Endothelial cell (in vitro differentiated cells): ENCODE measurements around the gene SH3YL1. TPM values are rescaled to one million over a fixed set of nuclear protein-coding genes. Genes with fewer than 3 reads are reported as not detected.

Experiments
- DNase-seq: peaks from one replicate; pipeline ENCODE4 v3.0.0; 2021; ENCODE audit warnings: low spot score
- H3K27ac Mint-ChIP-seq: one replicate; pipeline ENCODE4 v1.8.0; 2021; ENCODE audit warnings: mixed read lengths, inconsistent platforms; ENCODE audit not compliant: unreplicated experiment
- H3K27me3 Mint-ChIP-seq: one replicate; pipeline ENCODE4 v1.8.0; 2021; ENCODE audit warnings: mild to moderate bottlenecking, moderate library complexity, mixed read lengths, inconsistent platforms; ENCODE audit not compliant: unreplicated experiment
- H3K36me3 Mint-ChIP-seq: one replicate; pipeline ENCODE4 v1.8.0; 2021; ENCODE audit warnings: mild to moderate bottlenecking, low read depth, mixed read lengths, inconsistent platforms; ENCODE audit not compliant: unreplicated experiment
- H3K4me1 Mint-ChIP-seq: one replicate; pipeline ENCODE4 v1.8.0; 2021; ENCODE audit warnings: mild to moderate bottlenecking, mixed read lengths, inconsistent platforms; ENCODE audit not compliant: unreplicated experiment
- H3K4me3 Mint-ChIP-seq: one replicate; pipeline ENCODE4 v1.8.0; 2021; ENCODE audit warnings: mild to moderate bottlenecking, mixed read lengths, inconsistent platforms; ENCODE audit not compliant: unreplicated experiment
- H3K9me3 Mint-ChIP-seq: one replicate; pipeline ENCODE4 v1.8.0; 2021; ENCODE audit warnings: mixed read lengths, inconsistent platforms; ENCODE audit not compliant: unreplicated experiment
- CTCF ChIP-seq: fragments of 200-600 bp; sonication (generic); IDR thresholded peaks from one replicate; pipeline ENCODE4 v1.5.0; 2021; ENCODE audit warnings: antibody characterized with exemption; ENCODE audit not compliant: unreplicated experiment
- total RNA-seq: library from RNA; stranded (reverse); fragmentation: NEBNext Ultra II Directional; extraction: Animal tissue kit (Norgen Biotek cat#: 25700); gene quantifications from one replicate; pipeline ENCODE4 v1.2.1, GENCODE V29; 2021; ENCODE audit not compliant: unreplicated experiment

The SH3YL1 gene
- total RNA-seq, 1 donor from 2014 or later: 35.8 TPM

- H3K4me3 Mint-ChIP-seq: no peak overlapping the region
- DNase-seq: no peak
- no peak for TF ChIP-seq CTCF
- no peak overlapping the region for H3K27ac Mint-ChIP-seq
- peaks cover 2% of the 10 kb centered on the region for H3K27me3 Mint-ChIP-seq
- H3K9me3 Mint-ChIP-seq: no peaks in the 10 kb centered on the region
- H3K4me1 Mint-ChIP-seq: no peaks in the 10 kb centered on the region
- H3K36me3 Mint-ChIP-seq: peaks cover 3% of the 10 kb centered on the region
Measured at GRCh38 chr2:234421-234820, 29.4 kb downstream of the SH3YL1 start.

DNA sequence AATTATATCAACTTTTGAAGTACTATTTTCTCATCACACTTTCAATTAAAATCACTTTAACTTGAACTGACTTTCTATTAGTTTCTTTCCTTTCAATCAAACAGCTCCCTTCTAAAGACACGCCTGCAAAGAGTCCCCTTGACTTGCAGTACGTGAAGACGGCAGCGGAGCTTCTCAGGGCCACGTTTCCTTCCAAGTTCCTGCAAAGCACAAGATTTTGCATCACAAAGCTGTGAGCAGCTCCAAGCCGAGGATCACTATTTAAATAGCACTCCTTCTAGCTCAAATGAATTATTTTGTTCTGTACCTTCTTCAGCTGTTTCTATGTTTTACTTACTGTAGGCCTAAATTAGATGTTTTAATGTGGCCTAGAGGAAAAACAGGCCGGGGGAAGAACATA, 30.8 kb downstream of the SH3YL1 start:
- H3K9me3 Mint-ChIP-seq: no peaks in the 10 kb centered on the region
- no peaks in the 10 kb centered on the region for H3K4me1 Mint-ChIP-seq
- no peak for DNase-seq
- H3K27ac Mint-ChIP-seq: no peak overlapping the region
- H3K4me3 Mint-ChIP-seq: no peak overlapping the region
- H3K36me3 Mint-ChIP-seq: peaks cover 3% of the 10 kb centered on the region
- peaks cover 2% of the 10 kb centered on the region for H3K27me3 Mint-ChIP-seq
- no peak for TF ChIP-seq CTCF

DNA sequence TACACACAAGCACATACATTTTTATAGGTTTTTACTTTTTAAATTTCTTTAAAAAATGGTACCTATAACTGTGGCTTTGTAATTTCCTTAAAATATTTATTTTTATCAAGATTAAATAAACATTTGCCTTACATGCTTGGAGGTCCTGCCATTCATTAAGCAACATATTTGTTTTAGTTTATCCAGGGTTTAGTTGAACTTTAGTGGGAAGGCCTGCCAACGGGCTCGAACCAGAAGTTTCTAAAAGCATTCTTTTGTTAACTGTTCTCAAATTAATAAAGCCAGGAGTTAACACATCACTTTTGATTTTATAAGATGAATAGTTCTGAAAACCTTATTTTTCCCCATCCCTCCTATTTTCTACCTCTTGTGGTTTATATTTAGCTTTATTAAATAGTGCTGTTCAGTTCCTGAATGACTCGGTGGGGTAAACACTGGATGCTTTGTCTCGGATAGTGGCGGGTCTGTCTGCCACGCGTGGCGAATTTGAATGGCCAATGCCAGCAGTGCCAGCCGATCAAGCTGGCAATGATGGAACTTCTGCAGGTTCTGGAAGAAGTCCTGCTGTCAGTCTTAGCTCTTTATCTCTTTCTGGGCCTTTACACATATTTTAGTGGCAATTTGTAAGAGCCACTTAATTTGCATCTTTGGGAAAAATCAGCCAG, 32.2 kb downstream of the SH3YL1 start:
- H3K36me3 Mint-ChIP-seq: peaks cover 7% of the 10 kb centered on the region
- no peaks in the 10 kb centered on the region for H3K9me3 Mint-ChIP-seq
- H3K4me3 Mint-ChIP-seq: no peak overlapping the region
- peaks cover 3% of the 10 kb centered on the region for H3K27me3 Mint-ChIP-seq
- no peak for TF ChIP-seq CTCF
- H3K27ac Mint-ChIP-seq: no peak overlapping the region
- no peak for DNase-seq
- no peaks in the 10 kb centered on the region for H3K4me1 Mint-ChIP-seq

- peaks cover 4% of the 10 kb centered on the region for H3K36me3 Mint-ChIP-seq
- no peaks in the 10 kb centered on the region for H3K4me1 Mint-ChIP-seq
- no peak overlapping the region for H3K4me3 Mint-ChIP-seq
- H3K27me3 Mint-ChIP-seq: peaks cover 1% of the 10 kb centered on the region
- DNase-seq: no peak
- no peaks in the 10 kb centered on the region for H3K9me3 Mint-ChIP-seq
- no peak for TF ChIP-seq CTCF
- H3K27ac Mint-ChIP-seq: no peak overlapping the region
Measured at GRCh38 chr2:228518-229278, 35.1 kb downstream of the SH3YL1 start.

- Mint-ChIP-seq H3K36me3 (peaks cover 4% of the 10 kb centered on the region), H3K4me3 (no peak overlapping the region), H3K9me3 (no peaks in the 10 kb centered on the region), H3K4me1 (no peaks in the 10 kb centered on the region), H3K27me3 (peaks cover 1% of the 10 kb centered on the region), H3K27ac (no peak overlapping the region)
- no peak for TF ChIP-seq CTCF
- no peak for DNase-seq
Measured at GRCh38 chr2:228115-228514, 35.7 kb downstream of the SH3YL1 start.
